ENCODE measurements around the gene CBX2.
"Not testable (repeated sequence)": the region's sequence is repeated elsewhere in the genome, so short reads cannot be mapped to it uniquely, and the experiment has no call there.

CBX2 gene

GRCh38 chr17:79760197-79760906, 17.6 kb upstream of the CBX2 start:
- in situ Hi-C loops (cut with HindIII; ENCODE audit: low pct_unique_long_range_greater_than_20kb, low sequenced_read_pairs), result no loop called here
- DNase-seq (ENCODE audit: low read depth in 1 of 2, low spot score in 1 of 2), result no peak
- TF ChIP-seq JUND (IDR thresholded peaks at IDR 0.05; ENCODE audit: low read depth), result no peak

- no peak for DNase-seq (ENCODE audit: low read depth in 1 of 2, low spot score in 1 of 2)
- TF ChIP-seq JUND (IDR thresholded peaks at IDR 0.05; ENCODE audit: low read depth), result no peak
- in situ Hi-C loops (cut with HindIII; ENCODE audit: low pct_unique_long_range_greater_than_20kb, low sequenced_read_pairs), result no loop called here
Observed at GRCh38 chr17:79761894-79762589, 15.9 kb upstream of the CBX2 start.

GRCh38 chr17:79765708-79766107, 12.2 kb upstream of the CBX2 start:
- no peak for DNase-seq (ENCODE audit: low read depth in 1 of 2, low spot score in 1 of 2)
- no peak for TF ChIP-seq JUND (IDR thresholded peaks at IDR 0.05; ENCODE audit: low read depth)
- in situ Hi-C loops (cut with HindIII; ENCODE audit: low pct_unique_long_range_greater_than_20kb, low sequenced_read_pairs), result no loop called here

- no peak for TF ChIP-seq JUND (IDR thresholded peaks at IDR 0.05; ENCODE audit: low read depth)
- DNase-seq (ENCODE audit: low read depth in 1 of 2, low spot score in 1 of 2), result peak; percentile 74 to 85
- in situ Hi-C loops (cut with HindIII; ENCODE audit: low pct_unique_long_range_greater_than_20kb, low sequenced_read_pairs), result no loop called here
Observed at GRCh38 chr17:79769570-79770506, 8.1 kb upstream of the CBX2 start.

- no peak for TF ChIP-seq JUND (IDR thresholded peaks at IDR 0.05; ENCODE audit: low read depth)
- DNase-seq (ENCODE audit: low read depth in 1 of 2, low spot score in 1 of 2), result no peak
- in situ Hi-C loops (cut with HindIII; ENCODE audit: low pct_unique_long_range_greater_than_20kb, low sequenced_read_pairs), result no loop called here
Observed at GRCh38 chr17:79771276-79771675, 6.7 kb upstream of the CBX2 start.

- DNase-seq (ENCODE audit: low read depth in 1 of 2, low spot score in 1 of 2); in situ Hi-C loops (cut with HindIII; ENCODE audit: low pct_unique_long_range_greater_than_20kb, low sequenced_read_pairs): not testable (repeated sequence)
Observed at GRCh38 chr17:79772726-79773125, 5.2 kb upstream of the CBX2 start.

GRCh38 chr17:79774561-79774975, 3.4 kb upstream of the CBX2 start:
- DNase-seq (ENCODE audit: low read depth in 1 of 2, low spot score in 1 of 2), result no peak
- in situ Hi-C loops (cut with HindIII; ENCODE audit: low pct_unique_long_range_greater_than_20kb, low sequenced_read_pairs), result no loop called here
- no peak for TF ChIP-seq JUND (IDR thresholded peaks at IDR 0.05; ENCODE audit: low read depth)

- no peak for DNase-seq (ENCODE audit: low read depth in 1 of 2, low spot score in 1 of 2)
- in situ Hi-C loops (cut with HindIII; ENCODE audit: low pct_unique_long_range_greater_than_20kb, low sequenced_read_pairs), result no loop called here
- TF ChIP-seq JUND (IDR thresholded peaks at IDR 0.05; ENCODE audit: low read depth), result no peak
Observed at GRCh38 chr17:79775632-79776031, 2.3 kb upstream of the CBX2 start.

- in situ Hi-C loops (cut with HindIII; ENCODE audit: low pct_unique_long_range_greater_than_20kb, low sequenced_read_pairs), result no loop called here
- peak in 1 of 2 experiments; percentile 29 for DNase-seq (ENCODE audit: low read depth in 1 of 2, low spot score in 1 of 2)
- no peak for TF ChIP-seq JUND (IDR thresholded peaks at IDR 0.05; ENCODE audit: low read depth)
Observed at GRCh38 chr17:79776376-79777119, 1.4 kb upstream of the CBX2 start.

GRCh38 chr17:79777120-79777893, 641 bp upstream of the CBX2 start:
- TF ChIP-seq JUND (IDR thresholded peaks at IDR 0.05; ENCODE audit: low read depth), result no peak
- peak; percentile 66 to 73 for DNase-seq (ENCODE audit: low read depth in 1 of 2, low spot score in 1 of 2)
- in situ Hi-C loops (cut with HindIII; ENCODE audit: low pct_unique_long_range_greater_than_20kb, low sequenced_read_pairs), result no loop called here

- in situ Hi-C loops (cut with HindIII; ENCODE audit: low pct_unique_long_range_greater_than_20kb, low sequenced_read_pairs), result no loop called here
- DNase-seq (ENCODE audit: low read depth in 1 of 2, low spot score in 1 of 2), result peak; percentile 42 to 54
- no peak for TF ChIP-seq JUND (IDR thresholded peaks at IDR 0.05; ENCODE audit: low read depth)
Observed at GRCh38 chr17:79778504-79779083, 646 bp downstream of the CBX2 start.
